Keratinocyte (primary cell): Measurements from ENCODE around the gene TPCN2.

Experiments used
- CTCF ChIP-seq, 3 experiments: IDR thresholded peaks in 1 of 3; conservative IDR thresholded peaks in 1 of 3; optimal IDR thresholded peaks in 1 of 3; 2 replicates in 2 of 3; 3 replicates in 1 of 3; pipeline versions ENCODE3 to v1.5.1; 2011; ENCODE audit warnings: low read length in 3 of 3, mild to moderate bottlenecking in 3 of 3, moderate library complexity in 2 of 3, control low read depth in 1 of 3, inconsistent platforms in 1 of 3; ENCODE audit not compliant: insufficient read depth in 2 of 3; ENCODE audit errors: extremely low read depth in 1 of 3
- EZH2 ChIP-seq: IDR thresholded peaks from one replicate; pipeline ENCODE4 v1.6.1; 2012; ENCODE audit warnings: inconsistent platforms, mild to moderate bottlenecking, low read length, moderate library complexity

DNA sequence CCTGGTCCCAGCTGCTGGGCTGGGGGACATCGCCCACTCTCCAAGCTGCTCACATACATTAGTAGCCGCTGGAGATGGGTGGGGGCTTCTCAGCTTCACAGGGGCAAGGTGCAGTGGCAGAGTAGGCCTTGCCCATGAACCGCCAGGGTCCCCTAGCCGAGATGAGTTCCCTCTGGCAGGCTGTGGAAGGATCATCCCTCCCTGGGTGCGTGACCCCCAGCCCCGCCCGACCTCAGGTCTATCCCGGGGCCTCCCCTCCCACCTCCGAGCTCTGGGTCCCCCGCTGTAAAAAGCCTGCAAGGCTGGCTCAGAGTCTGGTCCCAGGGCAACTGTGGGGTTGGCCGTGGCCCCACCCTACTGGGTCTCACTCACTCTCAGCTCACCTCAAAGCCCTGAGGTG lies 15.3 kb upstream of the TPCN2 start:
- no peak for TF ChIP-seq CTCF (optimal IDR thresholded peaks at IDR 0.05 in 1 of 3, IDR thresholded peaks at IDR 0.05 in 1 of 3, conservative IDR thresholded peaks at IDR 0.05 in 1 of 3; ENCODE audit: extremely low read depth in 1 of 3, insufficient read depth in 2 of 3, low read length in 3 of 3)
- TF ChIP-seq EZH2, result no peak
